H1 (cell line): ENCODE measurements around the gene UMAD1. TPM values are rescaled to one million over a fixed set of nuclear protein-coding genes. Genes with fewer than 3 reads are reported as not detected.

Experiments used
- ASH2L ChIP-seq: fragments of 200-600, 300-600 bp; sonication (generic); IDR thresholded peaks from one replicate; pipeline ENCODE4 v1.7.1; 2017; ENCODE audit warnings: low read length
- BCL11A ChIP-seq, 2 experiments: IDR thresholded peaks; one replicate each; pipeline ENCODE4 v1.6.1; 2011; ENCODE audit warnings: low read depth in 2 of 2, low read length in 2 of 2, mild to moderate bottlenecking in 2 of 2
- CEBPB ChIP-seq: IDR thresholded peaks from 2 replicates; pipeline ENCODE4 v1.6.1; 2012; ENCODE audit warnings: low read depth, low read length
- EGR1 ChIP-seq: IDR thresholded peaks from 2 replicates; pipeline ENCODE4 v1.6.1; 2011; ENCODE audit warnings: low read depth, low read length, borderline replicate concordance
- EP300 ChIP-seq, 2 experiments: IDR thresholded peaks; 1 replicate in 1 of 2; 2 replicates in 1 of 2; pipeline ENCODE4 v1.6.1; 2011 to 2012; ENCODE audit warnings: low read depth in 2 of 2, low read length in 2 of 2, mild to moderate bottlenecking in 2 of 2, borderline replicate concordance in 1 of 2, inconsistent platforms in 1 of 2, moderate library complexity in 1 of 2
- GABPA ChIP-seq: IDR thresholded peaks from 2 replicates; pipeline ENCODE4 v1.6.1; 2011; ENCODE audit warnings: mild to moderate bottlenecking, low read length, moderate library complexity, borderline replicate concordance; ENCODE audit not compliant: insufficient read depth
- GTF2F1 ChIP-seq: IDR thresholded peaks from 2 replicates; pipeline ENCODE4 v1.6.1; 2012; ENCODE audit warnings: low read depth, low read length, improper control_type of control experiment, borderline replicate concordance
- NANOG ChIP-seq: IDR thresholded peaks from 2 replicates; pipeline ENCODE4 v1.6.1; 2011; ENCODE audit warnings: low read length, low read depth, mild to moderate bottlenecking, inconsistent platforms; ENCODE audit not compliant: insufficient read depth, poor library complexity, severe bottlenecking
- POLR2AphosphoS5 ChIP-seq: IDR thresholded peaks from 2 replicates; pipeline ENCODE4 v1.6.1; 2011; ENCODE audit warnings: low read depth, low read length
- RNF2 ChIP-seq: fragments of 200-900, 300-1000 bp; sonication (generic); IDR thresholded peaks from 2 replicates; pipeline ENCODE4 v1.7.1; 2016; ENCODE audit warnings: borderline replicate concordance, low read depth, mild to moderate bottlenecking, antibody characterized with exemption, low read length; ENCODE audit not compliant: poor library complexity, severe bottlenecking; ENCODE audit errors: missing control alignments
- SIRT6 ChIP-seq: IDR thresholded peaks from one replicate; pipeline ENCODE4 v1.7.1; 2012; ENCODE audit warnings: low read length, inconsistent platforms
- SUZ12 ChIP-seq: fragments of 200-600 bp; sonication (generic); IDR thresholded peaks from 2 replicates; pipeline ENCODE4 v1.6.1; 2012; ENCODE audit warnings: mild to moderate bottlenecking, inconsistent platforms, low read length, moderate library complexity, mixed read lengths
- TCF12 ChIP-seq: IDR thresholded peaks from 2 replicates; pipeline ENCODE4 v1.6.1; 2011; ENCODE audit warnings: low read depth, mild to moderate bottlenecking, low read length
- YY1 ChIP-seq: IDR thresholded peaks from 2 replicates; pipeline ENCODE4 v1.6.1; 2011; ENCODE audit warnings: low read depth, mild to moderate bottlenecking, low read length
- ZNF274 ChIP-seq: IDR thresholded peaks from 2 replicates; pipeline ENCODE4 v1.7.0; 2012; ENCODE audit warnings: low read length, borderline replicate concordance; ENCODE audit errors: extremely low read depth
- polyA plus RNA-seq, 7 experiments: library from polyadenylated mRNA; depleted of rRNA in 3 of 7; stranded (reverse) in 5 of 7; unstranded in 2 of 7; fragments of >200 nt in 5 of 7; fragments of 200-250 nt in 2 of 7; gene quantifications; 1 replicate in 5 of 7; 2 replicates in 1 of 7; 4 replicates in 1 of 7; pipeline versions ENCODE4 v1.2.1 to v1.2.3, GENCODE V29; 2011 to 2013; ENCODE audit warnings: missing spikeins in 2 of 7, mixed read lengths in 2 of 7
- total RNA-seq: library from RNA; stranded (reverse); fragmentation: NEBNext Ultra II Directional; extraction: Animal tissue kit (Norgen Biotek cat#: 25700); gene quantifications from 2 replicates; pipeline ENCODE4 v1.2.1, GENCODE V29; 2021

UMAD1 gene
- total and polyA plus RNA-seq, 2 of the 8 experiments (the other 6 are each of a cell fraction or from before 2014, with no cell fraction given) = 10.4 to 12.3 TPM

DNA sequence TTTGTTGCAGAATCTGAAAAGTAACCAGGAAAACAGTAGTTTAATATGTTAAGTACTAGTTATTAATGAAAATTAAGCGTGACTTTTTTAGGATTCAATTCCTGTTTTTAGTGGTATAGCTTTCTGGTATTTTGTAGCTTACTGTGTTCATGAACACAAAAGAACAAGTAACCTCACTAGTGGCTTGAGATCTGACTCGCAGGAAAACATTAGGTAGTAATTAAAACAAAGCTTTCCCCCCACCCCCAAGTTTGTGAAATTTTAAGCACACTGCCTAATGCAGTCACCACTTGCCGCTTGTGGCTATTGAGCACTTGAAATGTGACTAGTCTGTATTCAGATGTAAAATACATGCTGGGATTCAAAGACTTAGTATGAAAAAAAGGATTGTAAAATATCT is 180.4 kb downstream of the UMAD1 start (continued):
- TF ChIP-seq EP300 (IDR thresholded peaks at IDR 0.05; ENCODE audit: borderline replicate concordance in 1 of 2, low read depth in 2 of 2, low read length in 2 of 2) (no peak), GABPA (no peak), CEBPB (no peak), ZNF274 (no peak), SUZ12 (no peak), POLR2AphosphoS5 (no peak), NANOG (peak; percentile 70), RNF2 (no peak), TCF12 (no peak), ASH2L (no peak), YY1 (no peak), SIRT6 (no peak), EGR1 (no peak), BCL11A (IDR thresholded peaks at IDR 0.05; ENCODE audit: low read depth in 2 of 2, low read length in 2 of 2) (peak in 1 of 2 experiments; percentile 28), GTF2F1 (no peak)
